Stimulated activated CD8-positive, alpha-beta memory T cell treated with anti-CD3 and anti-CD28 coated beads, Interleukin-4, amount 100 ng/mL, for 1 hour (primary cell): ENCODE results near the gene NEU3.
A peak's percentile ranks its signal among the peaks of the same experiment; 100 is the strongest.
"Not testable (repeated sequence)": the region's sequence is repeated elsewhere in the genome, so short reads cannot be mapped to it uniquely, and the experiment has no call there.

ENCODE experiments used
- DNase-seq, 2 donors: peaks; one replicate each; pipeline ENCODE4 v3.0.0-alpha.2; 2020; ENCODE audit warnings: low read depth in 2 of 2, low spot score in 1 of 2

NEU3 gene, protein sequence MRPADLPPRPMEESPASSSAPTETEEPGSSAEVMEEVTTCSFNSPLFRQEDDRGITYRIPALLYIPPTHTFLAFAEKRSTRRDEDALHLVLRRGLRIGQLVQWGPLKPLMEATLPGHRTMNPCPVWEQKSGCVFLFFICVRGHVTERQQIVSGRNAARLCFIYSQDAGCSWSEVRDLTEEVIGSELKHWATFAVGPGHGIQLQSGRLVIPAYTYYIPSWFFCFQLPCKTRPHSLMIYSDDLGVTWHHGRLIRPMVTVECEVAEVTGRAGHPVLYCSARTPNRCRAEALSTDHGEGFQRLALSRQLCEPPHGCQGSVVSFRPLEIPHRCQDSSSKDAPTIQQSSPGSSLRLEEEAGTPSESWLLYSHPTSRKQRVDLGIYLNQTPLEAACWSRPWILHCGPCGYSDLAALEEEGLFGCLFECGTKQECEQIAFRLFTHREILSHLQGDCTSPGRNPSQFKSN

GRCh38 chr11:74988541-74989259 lies at the start of gene NEU3:
Gene NEU3, plus strand, starts transcription at chr11:74988933. Its CDS starts 128 bp downstream, at chr11:74989061.
- peak; percentile 61 to 69 for DNase-seq

DNA sequence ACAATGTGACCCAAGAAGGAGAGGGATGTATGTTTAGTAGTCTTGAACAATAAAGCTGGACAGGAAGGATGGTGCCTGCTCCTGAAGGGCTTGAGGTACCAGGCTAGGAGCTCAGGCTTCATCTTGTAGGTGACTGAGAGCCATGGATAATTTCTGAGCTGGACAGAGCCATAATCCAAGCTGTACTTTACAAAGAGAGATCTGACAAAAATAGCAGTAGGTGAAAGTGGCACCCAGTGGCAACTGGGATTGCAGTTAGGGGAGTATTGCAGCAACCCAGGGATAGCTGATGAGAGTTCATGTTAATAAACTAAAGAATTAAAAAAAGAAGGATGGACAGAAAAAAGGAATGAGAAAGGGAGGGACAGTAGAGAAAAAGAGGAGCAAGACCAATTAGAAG lies 47.2 kb upstream of the NEU3 start:
- DNase-seq = no peak

GRCh38 chr11:74942073-74942759 lies 46.5 kb upstream of the NEU3 start:
- DNase-seq = no peak

- DNase-seq = no peak
Observed at GRCh38 chr11:74948546-74948897, 40.2 kb upstream of the NEU3 start.

GRCh38 chr11:74948898-74949752 lies 39.6 kb upstream of the NEU3 start, which contains the start of the genes SPCS2 and XRRA1:
Gene SPCS2, plus strand, starts transcription at chr11:74949266. Its CDS starts 20 bp downstream, at chr11:74949286.
Gene XRRA1, minus strand, starts transcription at chr11:74949091. Its CDS starts 8,213 bp downstream, at chr11:74940878.
- DNase-seq = peak; percentile 86 to 97

GRCh38 chr11:74949753-74950137 lies 39.0 kb upstream of the NEU3 start:
- DNase-seq = no peak

GRCh38 chr11:74950374-74950969 lies 38.3 kb upstream of the NEU3 start:
- DNase-seq = no peak

- no peak for DNase-seq
Observed at GRCh38 chr11:74951226-74951625, 37.5 kb upstream of the NEU3 start.

GRCh38 chr11:74952752-74953151 lies 36.0 kb upstream of the NEU3 start:
- no peak for DNase-seq

- no peak for DNase-seq
Observed at GRCh38 chr11:74953451-74953850, 35.3 kb upstream of the NEU3 start.

DNA sequence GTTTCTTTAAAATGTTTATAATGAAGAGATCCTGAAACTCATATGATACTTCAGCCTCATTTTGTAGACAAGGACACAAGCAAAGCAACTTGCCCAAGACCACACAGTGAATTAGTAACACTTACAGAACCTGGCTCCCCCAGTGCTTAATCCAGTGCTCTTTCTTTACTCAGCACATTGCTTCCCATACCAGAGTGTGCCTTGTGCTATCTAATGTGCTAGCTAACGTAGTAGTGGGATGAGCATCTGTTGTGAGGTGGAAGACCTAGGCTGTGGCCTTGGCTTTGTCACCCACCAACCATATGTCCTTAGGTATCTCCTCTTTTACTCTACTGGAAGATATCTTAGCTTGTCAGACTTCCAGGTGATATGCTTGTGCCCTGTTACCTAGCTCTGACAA lies 34.5 kb upstream of the NEU3 start:
- no peak for DNase-seq

- no peak for DNase-seq
Observed at GRCh38 chr11:74956397-74957015, 32.2 kb upstream of the NEU3 start.

GRCh38 chr11:74957937-74958629 lies 30.6 kb upstream of the NEU3 start:
- DNase-seq = no peak

- DNase-seq = not testable (repeated sequence)
Observed at GRCh38 chr11:74960128-74960527, 28.6 kb upstream of the NEU3 start.

- no peak for DNase-seq
Observed at GRCh38 chr11:74966651-74967050, 22.1 kb upstream of the NEU3 start.

DNA sequence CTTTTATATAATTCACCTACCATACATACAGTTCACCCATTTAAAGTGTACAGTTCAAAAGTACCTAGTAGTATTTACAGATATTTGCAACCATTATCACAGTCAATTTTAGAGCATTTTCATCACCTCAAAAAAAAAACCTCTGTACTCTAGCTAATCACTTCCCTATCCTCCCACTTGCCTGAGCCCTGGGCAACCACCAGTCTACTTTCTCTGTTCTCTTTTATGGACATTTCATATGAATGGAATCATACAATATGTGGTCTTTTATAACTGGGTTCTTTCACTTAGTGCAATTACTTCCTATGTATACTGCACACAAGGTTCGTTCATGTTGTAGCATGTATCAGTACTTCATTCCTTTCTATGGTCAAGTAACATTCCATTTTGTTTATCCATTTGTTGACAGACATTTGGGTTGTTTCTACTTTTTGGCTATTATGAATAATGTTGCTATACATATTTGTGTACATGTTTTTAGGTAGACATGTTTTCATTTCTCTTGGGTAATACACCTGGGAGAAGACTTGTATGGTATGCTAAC lies 17.8 kb upstream of the NEU3 start:
- no peak for DNase-seq

- no peak for DNase-seq
Observed at GRCh38 chr11:74971424-74971823, 17.3 kb upstream of the NEU3 start.

- no peak for DNase-seq
Observed at GRCh38 chr11:74978041-74978440, 10.7 kb upstream of the NEU3 start.

DNA sequence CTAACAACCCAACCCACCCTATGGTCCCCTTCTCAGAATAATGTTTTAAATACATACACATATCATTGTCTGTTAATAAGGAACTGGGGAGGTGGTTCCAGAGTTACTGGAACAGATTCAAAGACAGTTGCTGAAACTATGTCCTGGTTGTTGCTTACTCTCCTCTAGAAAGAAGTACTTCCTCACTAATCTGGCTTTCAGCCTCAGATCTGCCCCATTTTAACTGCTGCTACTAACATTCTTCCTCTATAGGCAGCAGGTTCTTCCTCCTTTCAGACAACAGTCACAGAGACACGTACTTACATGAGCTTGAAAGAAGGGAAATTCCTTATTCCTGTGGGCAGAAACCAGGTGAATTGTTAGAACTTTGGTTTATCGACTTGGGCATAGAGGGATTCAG lies 8.1 kb upstream of the NEU3 start:
- DNase-seq = no peak
